ENCODE results near the gene FAM151A. TPM values are rescaled to one million over a fixed set of nuclear protein-coding genes. Genes with fewer than 3 reads are reported as not detected.
"Not testable (repeated sequence)": the region's sequence is repeated elsewhere in the genome, so short reads cannot be mapped to it uniquely, and the experiment has no call there.

The FAM151A gene
- total RNA-seq, 1 donor from 2014 or later, result not detected

GRCh38 chr1:54636461-54637446 lies 13.4 kb upstream of the FAM151A start:
- DNase-seq (ENCODE audit: low read depth), result not testable (repeated sequence)

GRCh38 chr1:54635804-54636203 lies 12.5 kb upstream of the FAM151A start:
- DNase-seq (ENCODE audit: low read depth), result not testable (repeated sequence)

- no peak for DNase-seq (ENCODE audit: low read depth)
Observed at GRCh38 chr1:54627196-54627595, 3.9 kb upstream of the FAM151A start.

DNA sequence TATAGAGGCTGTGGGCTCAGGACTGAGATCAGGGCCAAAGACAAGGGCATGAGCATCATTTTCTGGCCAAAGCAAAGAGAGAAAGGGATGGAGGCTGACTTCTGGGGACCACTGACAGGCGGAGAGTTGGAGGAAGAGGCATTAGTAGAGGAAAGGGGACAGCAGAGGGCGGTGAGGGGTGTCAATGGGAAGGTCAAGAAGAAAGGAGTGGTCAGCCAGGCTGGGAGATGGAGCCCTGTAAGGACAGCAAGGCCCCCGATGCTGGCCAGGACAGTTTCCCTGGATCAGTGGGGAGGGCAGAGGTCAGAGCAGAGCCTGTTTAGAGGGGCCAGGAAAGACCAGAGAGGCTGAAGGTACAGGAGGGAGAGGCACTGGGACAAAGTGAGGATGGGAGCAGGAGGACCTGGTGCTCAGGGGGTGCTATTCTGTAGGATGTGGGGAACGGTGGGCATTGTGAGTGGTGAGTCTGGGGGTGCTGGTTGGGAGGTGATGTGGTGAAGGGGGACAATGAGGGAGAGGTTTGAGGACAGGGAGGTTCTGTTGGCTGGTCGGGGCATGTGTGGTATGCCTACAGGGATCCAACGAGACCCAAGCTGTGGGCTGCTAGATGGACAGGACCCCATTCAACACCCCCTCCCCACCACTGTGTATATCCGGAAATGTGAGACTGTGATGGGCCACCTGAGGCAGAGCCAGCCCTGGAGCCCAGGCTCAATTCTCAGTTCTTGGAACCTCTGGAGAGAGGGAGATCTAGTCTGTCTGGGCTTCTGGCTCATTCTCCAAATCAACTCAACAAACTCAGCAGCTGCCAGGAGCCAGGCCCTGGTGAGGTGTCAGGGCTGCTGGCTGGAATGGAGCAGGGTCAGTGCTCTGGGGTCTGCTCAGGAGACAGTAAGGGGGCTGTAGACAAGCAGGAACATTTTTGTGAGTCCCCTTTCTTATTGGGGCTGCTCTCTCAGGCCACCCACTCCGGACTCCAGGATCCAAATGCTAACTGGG lies 1.4 kb upstream of the FAM151A start:
- no peak for DNase-seq (ENCODE audit: low read depth)

DNA sequence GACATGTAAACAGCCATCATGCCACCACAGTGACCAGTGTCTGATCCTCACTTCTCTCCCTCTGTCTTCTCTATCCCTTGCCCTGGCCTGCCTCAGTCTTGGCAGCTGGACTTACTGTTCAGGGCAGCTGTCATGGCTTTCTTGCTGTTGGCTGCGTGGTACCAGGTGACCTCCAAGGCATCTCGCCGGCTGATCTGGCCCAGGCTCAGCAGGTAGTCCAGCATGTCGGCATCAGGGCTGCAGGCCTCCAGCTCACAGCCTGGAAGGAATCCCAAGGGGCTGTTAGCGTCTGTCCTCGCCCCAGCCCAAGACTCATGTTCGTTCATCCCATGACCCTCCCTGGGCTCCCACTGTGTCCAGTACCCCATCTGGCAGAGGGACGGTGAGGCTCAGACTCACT lies 3.6 kb downstream of the FAM151A start:
- DNase-seq (ENCODE audit: low read depth), result peak; percentile 52

GRCh38 chr1:54615531-54616279 lies 7.6 kb downstream of the FAM151A start:
- DNase-seq (ENCODE audit: low read depth), result no peak

DNA sequence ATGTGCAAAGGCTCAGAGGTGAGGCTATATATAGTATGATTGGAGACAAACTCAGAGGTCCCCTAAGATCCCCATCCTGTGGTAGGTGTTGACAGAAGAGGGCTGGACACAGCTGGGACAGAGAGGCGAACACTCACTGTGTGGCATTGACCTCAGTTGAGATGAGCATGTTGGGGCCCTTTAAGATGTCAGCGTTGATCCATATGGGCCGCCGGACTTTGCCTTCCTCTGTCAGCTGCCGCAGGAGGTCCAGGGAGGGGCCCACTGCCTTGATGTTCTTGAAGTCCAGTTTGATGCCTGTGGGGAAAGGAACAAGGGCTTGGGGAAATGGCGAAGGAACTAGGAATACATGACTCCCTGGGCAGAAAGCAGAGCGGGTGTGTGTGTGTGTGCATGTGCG lies 8.8 kb downstream of the FAM151A start:
- DNase-seq (ENCODE audit: low read depth), result no peak

GRCh38 chr1:54614024-54614423 lies 9.3 kb downstream of the FAM151A start:
- DNase-seq (ENCODE audit: low read depth), result no peak

DNA sequence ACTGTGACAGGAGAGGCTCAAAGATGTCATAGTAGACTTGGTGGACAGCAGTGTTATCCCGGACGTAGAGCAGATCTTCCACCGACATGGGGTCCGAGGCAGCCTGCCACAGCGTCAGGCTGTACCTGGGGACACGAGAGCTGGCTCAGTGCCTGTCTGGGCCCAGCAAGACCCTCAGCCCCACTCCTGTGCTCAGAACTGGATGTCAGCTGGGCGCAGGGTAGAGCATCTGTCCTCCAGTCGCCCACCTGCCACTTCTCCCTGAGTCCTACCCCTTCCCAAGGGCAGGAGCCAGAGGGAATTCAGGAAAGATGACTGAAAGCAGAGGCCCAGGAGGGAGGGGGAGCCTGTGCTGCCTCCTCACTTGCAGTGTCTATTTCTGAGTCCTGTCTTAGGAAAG lies 11.7 kb downstream of the FAM151A start:
- no peak for DNase-seq (ENCODE audit: low read depth)

GRCh38 chr1:54610601-54611580 lies 12.4 kb downstream of the FAM151A start:
- DNase-seq (ENCODE audit: low read depth), result no peak

GRCh38 chr1:54610048-54610447 lies 13.3 kb downstream of the FAM151A start:
- no peak for DNase-seq (ENCODE audit: low read depth)

DNA sequence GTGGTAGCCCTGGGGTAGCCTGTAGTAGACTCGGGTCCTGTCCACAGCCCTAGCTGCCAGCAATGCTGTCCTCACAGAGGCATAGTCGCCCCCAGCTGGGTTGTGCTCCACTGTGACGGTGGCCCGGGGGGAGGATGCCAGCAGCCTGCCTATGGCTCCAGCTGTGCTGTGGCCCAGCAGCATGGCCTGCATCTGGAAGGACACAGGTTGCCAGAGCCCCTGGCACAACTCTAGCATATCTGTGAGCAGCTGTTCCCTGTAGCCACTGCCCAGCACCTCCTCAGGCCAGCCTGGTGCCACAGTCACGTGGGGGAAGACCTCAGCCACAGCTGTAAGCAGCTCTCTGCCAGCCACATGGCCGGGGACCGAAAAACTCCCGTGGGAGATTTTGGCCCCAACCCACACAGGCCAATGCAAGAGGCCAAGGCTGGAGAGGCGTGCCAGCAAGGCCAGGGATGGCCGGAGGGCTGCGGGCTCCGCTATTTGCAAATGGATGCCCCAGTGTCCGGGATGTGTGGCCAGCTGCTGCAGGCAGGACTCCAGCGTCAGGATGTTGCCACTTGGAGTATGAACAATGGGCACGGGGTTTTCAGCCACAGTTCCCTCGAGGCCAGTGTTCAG lies 13.9 kb downstream of the FAM151A start:
- DNase-seq (ENCODE audit: low read depth), result peak; percentile 76

- DNase-seq (ENCODE audit: low read depth), result peak; percentile 60
Observed at GRCh38 chr1:54608566-54609230, 14.6 kb downstream of the FAM151A start.

GRCh38 chr1:54607821-54608565 lies 15.3 kb downstream of the FAM151A start:
- no peak for DNase-seq (ENCODE audit: low read depth)

- DNase-seq (ENCODE audit: low read depth), result no peak
Observed at GRCh38 chr1:54606990-54607325, 16.4 kb downstream of the FAM151A start.

- DNase-seq (ENCODE audit: low read depth), result no peak
Observed at GRCh38 chr1:54606096-54606989, 17.0 kb downstream of the FAM151A start.

Data from myocyte (in vitro differentiated cells).